ENCODE results near the gene AKT1. TPM values are rescaled to one million over a fixed set of nuclear protein-coding genes. Genes with fewer than 3 reads are reported as not detected.
A peak's percentile ranks its signal among the peaks of the same experiment; 100 is the strongest.

The AKT1 gene
- total RNA-seq, 1 donor from 2014 or later = 92.8 TPM

GRCh38 chr14:104739546-104740516, 55.7 kb downstream of the AKT1 start:
- TF ChIP-seq CTCF (IDR thresholded peaks at IDR 0.05) = no peak
- no peak for TF ChIP-seq POLR2A (IDR thresholded peaks at IDR 0.05)
- TF ChIP-seq POLR2AphosphoS5 (IDR thresholded peaks at IDR 0.05; ENCODE audit: insufficient read depth in 1 of 2, low read depth in 1 of 2) = no peak
- no peak overlapping the region for H3K4me3 ChIP-seq
- H3K9me3 ChIP-seq = no peaks in the 10 kb centered on the region
- H3K36me3 ChIP-seq = no peaks in the 10 kb centered on the region
- H3K27ac ChIP-seq = no peak overlapping the region
- H3K4me1 ChIP-seq = peaks cover 22% of the 10 kb centered on the region
- intact Hi-C loops (cut with DNase I) = no loop called here
- H3K27me3 ChIP-seq = no peaks in the 10 kb centered on the region
- no peak for DNase-seq (ENCODE audit: extremely low spot score in 2 of 2)

GRCh38 chr14:104739026-104739425, 56.5 kb downstream of the AKT1 start:
- H3K4me1 ChIP-seq = peaks cover 29% of the 10 kb centered on the region
- no peaks in the 10 kb centered on the region for H3K27me3 ChIP-seq
- no peaks in the 10 kb centered on the region for H3K9me3 ChIP-seq
- no peaks in the 10 kb centered on the region for H3K36me3 ChIP-seq
- no peak for DNase-seq (ENCODE audit: extremely low spot score in 2 of 2)
- TF ChIP-seq POLR2AphosphoS5 (IDR thresholded peaks at IDR 0.05; ENCODE audit: insufficient read depth in 1 of 2, low read depth in 1 of 2) (no peak), POLR2A (IDR thresholded peaks at IDR 0.05) (no peak), CTCF (IDR thresholded peaks at IDR 0.05) (no peak)
- H3K4me3 ChIP-seq = no peak overlapping the region
- intact Hi-C loops (cut with DNase I) = no loop called here
- H3K27ac ChIP-seq = no peak overlapping the region

GRCh38 chr14:104738375-104739019, 57.1 kb downstream of the AKT1 start:
- no peaks in the 10 kb centered on the region for H3K36me3 ChIP-seq
- intact Hi-C loops (cut with DNase I) = no loop called here

GRCh38 chr14:104735830-104736642, 59.5 kb downstream of the AKT1 start:
- no peak for DNase-seq (ENCODE audit: extremely low spot score in 2 of 2)
- intact Hi-C loops (cut with DNase I) = no loop called here

More at GRCh38 chr14:104738375-104739019, 57.1 kb downstream of the AKT1 start:
- H3K4me3 ChIP-seq = no peak overlapping the region
- no peak overlapping the region for H3K27ac ChIP-seq
- no peak for TF ChIP-seq POLR2AphosphoS5 (IDR thresholded peaks at IDR 0.05; ENCODE audit: insufficient read depth in 1 of 2, low read depth in 1 of 2)
- TF ChIP-seq POLR2A (IDR thresholded peaks at IDR 0.05) = no peak
- no peak for TF ChIP-seq CTCF (IDR thresholded peaks at IDR 0.05)
- no peaks in the 10 kb centered on the region for H3K27me3 ChIP-seq
- no peak for DNase-seq (ENCODE audit: extremely low spot score in 2 of 2)
- peaks cover 32% of the 10 kb centered on the region for H3K4me1 ChIP-seq
- H3K9me3 ChIP-seq = no peaks in the 10 kb centered on the region

More at GRCh38 chr14:104735830-104736642, 59.5 kb downstream of the AKT1 start:
- peaks cover 47% of the 10 kb centered on the region for H3K4me1 ChIP-seq
- peak overlapping the region in 1 of 2 donors; percentile 19 for H3K4me3 ChIP-seq
- TF ChIP-seq CTCF (IDR thresholded peaks at IDR 0.05) = no peak
- TF ChIP-seq POLR2AphosphoS5 (IDR thresholded peaks at IDR 0.05; ENCODE audit: insufficient read depth in 1 of 2, low read depth in 1 of 2) = peak; percentile 85 to 91
- no peaks in the 10 kb centered on the region for H3K36me3 ChIP-seq
- no peaks in the 10 kb centered on the region for H3K9me3 ChIP-seq
- no peaks in the 10 kb centered on the region for H3K27me3 ChIP-seq
- peak overlapping the region; percentile 67 for H3K27ac ChIP-seq
